COR-L47 (cell line): ENCODE measurements around the gene KSR2.

Experiments
- DNase-seq: peaks from one replicate; lab custom pipeline; 2025; lab: John Stamatoyannopoulos, UW

The KSR2 gene

DNA sequence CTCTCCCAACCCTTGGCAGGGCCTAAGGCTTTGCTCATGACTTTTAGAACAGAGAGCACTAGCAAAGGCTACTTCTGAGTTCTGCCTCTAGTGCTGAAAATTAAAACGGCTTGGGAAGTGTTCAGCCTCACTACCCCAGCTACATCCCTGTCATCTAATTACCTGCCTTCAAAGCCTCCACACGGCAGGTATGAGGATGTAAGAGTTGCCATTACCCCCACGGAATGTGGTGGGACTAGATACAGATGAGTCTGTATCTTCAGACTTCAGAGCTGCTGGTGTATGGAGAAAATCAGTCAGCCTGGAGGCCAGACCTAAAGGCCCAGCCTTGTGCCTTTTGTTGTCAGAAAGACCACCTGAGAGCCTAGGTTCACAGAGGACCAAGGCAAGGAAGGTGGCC lies 392.7 kb downstream of the KSR2 start:
- DNase-seq, result no peak

- no peak for DNase-seq
Measured at GRCh38 chr12:117574655-117575054, 394.1 kb downstream of the KSR2 start.

DNA sequence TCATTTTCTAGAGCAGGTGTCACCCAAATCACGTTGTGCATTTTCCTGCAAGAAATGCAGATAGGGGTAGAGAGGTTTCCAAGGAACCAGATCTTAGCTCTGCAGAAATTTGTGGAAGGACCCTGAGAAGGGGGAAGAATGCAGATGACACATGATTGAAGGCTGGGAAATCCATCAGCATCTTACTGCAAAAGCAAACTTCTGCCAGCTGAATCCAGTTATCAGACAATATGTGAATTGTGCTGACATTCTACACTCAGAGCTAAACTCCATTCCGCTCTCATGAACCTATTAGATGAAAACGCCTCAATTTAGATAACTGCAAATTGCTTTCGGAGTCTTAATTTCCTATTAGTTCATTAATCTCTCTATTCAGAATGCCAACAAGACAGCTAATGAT lies 396.0 kb downstream of the KSR2 start:
- DNase-seq, result no peak

DNA sequence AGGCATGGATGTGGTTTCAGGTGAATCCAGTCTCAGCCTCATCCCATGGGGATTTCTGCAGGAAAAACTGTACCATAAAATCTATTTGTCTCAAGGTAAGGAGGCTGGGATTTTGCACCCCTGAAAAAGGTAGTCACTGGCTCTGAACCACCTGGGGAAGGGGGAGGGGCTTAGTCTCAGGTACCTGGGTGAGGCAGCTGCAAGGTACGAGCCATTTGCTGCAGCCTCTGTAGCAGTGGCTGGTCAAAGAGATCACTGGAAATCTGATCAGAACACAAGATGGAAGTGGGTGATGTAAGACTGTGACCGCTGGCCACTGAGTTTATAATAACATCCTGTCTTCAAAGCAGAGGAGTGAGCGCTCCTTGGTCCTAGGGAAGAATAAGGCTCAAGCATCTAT lies 397.5 kb downstream of the KSR2 start:
- no peak for DNase-seq

GRCh38 chr12:117570608-117571007 lies 398.2 kb downstream of the KSR2 start:
- DNase-seq, result no peak

GRCh38 chr12:117567644-117568216 lies 401.1 kb downstream of the KSR2 start:
- no peak for DNase-seq

DNA sequence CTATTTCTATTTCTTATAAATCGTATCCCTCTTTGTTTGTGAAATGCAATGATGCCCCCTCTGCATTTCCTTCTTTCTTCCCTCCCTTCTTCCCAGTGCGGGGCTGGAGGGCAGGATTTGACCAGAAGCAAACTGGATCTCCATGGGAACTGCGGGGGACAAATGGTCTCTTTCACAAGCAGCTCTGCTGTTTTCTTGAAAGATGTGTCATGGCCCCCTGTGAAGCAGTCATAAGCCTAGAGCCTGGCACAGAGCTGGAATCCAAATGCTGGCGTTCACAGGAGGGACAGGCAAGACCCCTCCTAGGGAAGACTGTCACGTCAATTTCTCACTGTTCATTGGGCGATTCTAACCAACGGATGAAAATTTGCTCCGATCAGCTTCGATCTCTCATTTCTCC lies 403.9 kb downstream of the KSR2 start:
- no peak for DNase-seq

DNA sequence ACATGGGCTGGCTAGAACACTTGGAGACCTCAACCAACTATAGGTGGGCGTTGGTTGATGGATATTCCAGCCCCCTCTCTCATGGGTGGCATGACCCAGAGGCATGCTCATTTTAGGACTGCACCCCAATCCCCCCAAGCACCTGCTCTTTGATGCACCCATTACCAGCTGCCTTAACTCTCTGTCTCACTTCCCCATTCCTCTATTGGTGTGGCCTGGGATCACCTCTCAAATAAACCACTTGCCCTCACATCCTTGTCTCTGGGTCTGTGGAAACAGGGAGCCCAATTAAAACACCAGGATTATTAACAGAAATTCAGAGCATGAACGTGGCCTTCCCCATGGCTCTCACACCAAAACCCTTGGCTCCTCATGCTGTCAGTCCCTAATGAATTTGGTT lies 405.1 kb downstream of the KSR2 start:
- no peak for DNase-seq

- no peak for DNase-seq
Measured at GRCh38 chr12:117563007-117563406, 405.8 kb downstream of the KSR2 start.

- DNase-seq, result no peak
Measured at GRCh38 chr12:117561990-117562389, 406.8 kb downstream of the KSR2 start.

GRCh38 chr12:117559978-117560377 lies 408.8 kb downstream of the KSR2 start:
- DNase-seq, result no peak

GRCh38 chr12:117555889-117556288 lies 412.9 kb downstream of the KSR2 start:
- no peak for DNase-seq

- DNase-seq, result no peak
Measured at GRCh38 chr12:117552971-117553370, 415.8 kb downstream of the KSR2 start.

DNA sequence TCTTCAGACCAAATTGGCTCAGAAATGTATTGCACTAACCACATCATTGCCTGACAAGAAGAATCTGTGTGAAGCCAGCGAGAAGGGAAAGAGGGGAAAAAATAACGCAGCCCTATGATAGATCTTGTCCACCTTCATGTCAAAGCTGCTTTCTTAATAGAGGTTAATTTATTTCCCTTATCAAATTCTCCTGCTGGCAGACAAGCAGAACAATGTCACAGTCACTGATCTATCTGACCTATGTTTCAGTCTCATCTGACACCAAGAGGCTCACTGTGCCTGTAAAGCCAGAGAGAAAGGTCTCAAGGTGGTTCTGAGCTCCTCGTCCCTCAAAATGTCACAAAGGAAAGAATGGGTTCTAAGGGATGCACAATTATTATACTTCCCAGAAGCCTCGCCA lies 417.1 kb downstream of the KSR2 start:
- DNase-seq, result no peak

DNA sequence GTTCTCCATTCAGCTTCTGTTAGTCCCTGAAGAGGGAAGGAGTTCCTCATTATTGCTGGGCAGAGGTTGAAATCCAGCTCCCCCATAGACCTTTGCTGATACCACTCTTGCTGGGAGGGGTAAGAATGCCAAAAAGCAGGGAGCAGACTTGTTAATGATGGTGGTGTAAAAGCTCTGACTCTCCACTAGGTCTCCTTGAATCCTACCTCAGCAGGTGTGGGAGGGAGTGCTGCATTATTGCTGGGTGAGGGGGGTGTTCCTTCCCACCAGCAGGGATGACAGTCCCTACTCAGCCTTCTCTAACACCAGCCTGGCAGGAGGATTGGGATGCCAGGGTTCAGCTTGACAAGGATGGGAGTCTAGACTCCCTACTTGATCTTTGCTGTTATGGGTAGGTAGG lies 421.6 kb downstream of the KSR2 start:
- DNase-seq, result no peak

GRCh38 chr12:117545216-117545615 lies 423.6 kb downstream of the KSR2 start:
- DNase-seq, result no peak

- DNase-seq, result no peak
Measured at GRCh38 chr12:117540011-117540410, 428.8 kb downstream of the KSR2 start.

- no peak for DNase-seq
Measured at GRCh38 chr12:117538926-117539325, 429.9 kb downstream of the KSR2 start.

DNA sequence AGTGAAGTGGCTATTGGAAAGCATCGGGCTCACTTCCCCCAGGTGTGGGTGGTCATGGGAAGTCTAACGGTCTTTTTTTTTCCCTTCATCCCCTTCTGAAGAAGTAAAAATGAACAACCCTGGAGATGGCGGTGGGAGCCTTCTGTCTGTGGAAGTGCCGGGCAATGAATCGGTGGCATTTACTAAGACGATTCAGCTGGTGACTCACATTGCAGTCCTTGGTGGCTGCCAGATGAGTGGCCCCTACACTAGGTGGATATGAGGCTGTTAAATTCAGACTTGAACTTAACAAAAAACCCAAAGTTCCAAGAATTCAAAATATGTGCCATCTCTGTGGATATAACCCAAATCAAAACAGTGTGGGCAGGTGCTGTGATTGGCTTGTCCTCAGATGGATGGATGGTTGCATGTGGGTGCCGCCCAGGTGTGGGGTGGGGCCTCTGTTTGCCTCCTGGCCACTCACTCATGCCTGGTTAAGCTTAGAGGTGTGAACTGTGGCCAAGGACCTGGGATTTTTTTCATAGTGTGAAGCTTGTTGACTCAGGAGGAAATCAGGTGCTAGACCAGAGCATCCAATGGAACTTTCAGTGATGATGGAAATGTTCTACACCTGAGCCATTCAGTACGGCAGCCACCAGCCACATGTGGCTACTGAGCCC lies 430.6 kb downstream of the KSR2 start:
- DNase-seq, result no peak

GRCh38 chr12:117533687-117534086 lies 435.1 kb downstream of the KSR2 start:
- no peak for DNase-seq

GRCh38 chr12:117530796-117531195 lies 438.0 kb downstream of the KSR2 start:
- DNase-seq, result no peak

GRCh38 chr12:117528538-117528937 lies 440.3 kb downstream of the KSR2 start:
- DNase-seq, result no peak

GRCh38 chr12:117527479-117527855 lies 441.3 kb downstream of the KSR2 start:
- no peak for DNase-seq

DNA sequence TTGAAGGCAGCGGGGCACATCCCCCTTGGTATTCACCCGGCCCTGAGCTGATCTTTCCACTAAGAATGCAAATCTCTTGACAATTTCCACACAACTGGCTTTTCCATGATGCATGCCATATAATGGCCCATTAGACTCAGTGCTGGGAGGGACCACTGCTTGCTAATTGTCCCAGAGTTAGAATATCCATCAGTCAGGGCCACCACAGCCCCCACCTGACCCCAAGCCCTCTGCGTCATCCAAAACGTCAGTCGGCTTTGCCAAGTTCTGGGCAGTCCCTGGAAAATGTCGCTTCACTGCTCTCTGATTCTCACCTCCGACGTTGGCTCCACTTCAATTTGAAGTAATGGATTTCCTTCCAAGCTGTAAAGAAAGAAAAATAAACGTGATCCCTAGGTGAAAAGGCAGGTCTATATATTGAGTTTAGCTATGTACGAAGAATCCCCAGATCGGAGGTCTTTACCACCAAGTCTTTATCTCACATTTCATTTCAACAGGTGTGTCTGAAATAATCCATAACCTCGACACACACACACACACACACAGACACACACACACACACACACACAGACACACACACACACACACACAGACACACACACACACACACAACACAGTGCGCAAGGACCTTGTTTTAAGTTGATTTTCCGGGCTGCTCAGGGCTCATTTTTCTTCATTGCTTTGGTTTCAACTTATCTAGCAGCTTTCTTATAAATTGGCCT lies 441.9 kb downstream of the KSR2 start:
- DNase-seq, result no peak
